Endothelial cell of umbilical vein (primary cell): ENCODE measurements around the gene MORC3.
"Not testable (repeated sequence)": the region's sequence is repeated elsewhere in the genome, so short reads cannot be mapped to it uniquely, and the experiment has no call there.

Source experiments
- JUN ChIP-seq: IDR thresholded peaks from 2 replicates; pipeline ENCODE4 v1.6.1; 2011; ENCODE audit warnings: borderline replicate concordance, low read depth; ENCODE audit not compliant: insufficient read length, insufficient read depth
- TF ChIP-seq, protein P1 (sequence below), 2 donors: IDR thresholded peaks; 1 replicate in 1 of 2; 2 replicates in 1 of 2; pipeline ENCODE4 v1.5.1; 2011; ENCODE audit warnings: low read length in 2 of 2, mild to moderate bottlenecking in 2 of 2, moderate library complexity in 2 of 2, control low read depth in 1 of 2, inconsistent platforms in 1 of 2, low read depth in 1 of 2; ENCODE audit not compliant: insufficient read depth in 1 of 2; ENCODE audit errors: extremely low read depth in 1 of 2

DNA sequence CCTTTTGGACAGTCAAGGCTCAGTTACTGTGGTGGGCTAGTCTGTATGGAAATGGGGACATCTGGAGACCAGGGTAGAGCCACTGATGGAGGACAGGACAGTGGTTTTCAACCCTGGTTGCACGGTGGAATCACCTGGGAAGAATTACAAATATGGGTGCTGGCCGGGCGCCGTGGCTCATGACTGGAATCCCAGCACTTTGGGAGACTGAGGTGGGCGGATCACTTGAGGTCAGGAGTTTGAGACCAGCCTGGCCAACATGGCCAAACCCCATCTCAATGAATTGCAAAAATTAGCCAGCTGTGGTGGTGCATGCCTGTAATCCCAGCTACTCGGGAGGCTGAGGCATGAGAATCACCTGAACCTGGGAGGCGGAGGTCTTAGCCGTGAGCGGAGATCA lies 79.7 kb downstream of the MORC3 start:
- TF ChIP-seq, protein P1, sequence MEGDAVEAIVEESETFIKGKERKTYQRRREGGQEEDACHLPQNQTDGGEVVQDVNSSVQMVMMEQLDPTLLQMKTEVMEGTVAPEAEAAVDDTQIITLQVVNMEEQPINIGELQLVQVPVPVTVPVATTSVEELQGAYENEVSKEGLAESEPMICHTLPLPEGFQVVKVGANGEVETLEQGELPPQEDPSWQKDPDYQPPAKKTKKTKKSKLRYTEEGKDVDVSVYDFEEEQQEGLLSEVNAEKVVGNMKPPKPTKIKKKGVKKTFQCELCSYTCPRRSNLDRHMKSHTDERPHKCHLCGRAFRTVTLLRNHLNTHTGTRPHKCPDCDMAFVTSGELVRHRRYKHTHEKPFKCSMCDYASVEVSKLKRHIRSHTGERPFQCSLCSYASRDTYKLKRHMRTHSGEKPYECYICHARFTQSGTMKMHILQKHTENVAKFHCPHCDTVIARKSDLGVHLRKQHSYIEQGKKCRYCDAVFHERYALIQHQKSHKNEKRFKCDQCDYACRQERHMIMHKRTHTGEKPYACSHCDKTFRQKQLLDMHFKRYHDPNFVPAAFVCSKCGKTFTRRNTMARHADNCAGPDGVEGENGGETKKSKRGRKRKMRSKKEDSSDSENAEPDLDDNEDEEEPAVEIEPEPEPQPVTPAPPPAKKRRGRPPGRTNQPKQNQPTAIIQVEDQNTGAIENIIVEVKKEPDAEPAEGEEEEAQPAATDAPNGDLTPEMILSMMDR (IDR thresholded peaks at IDR 0.05; ENCODE audit: extremely low read depth in 1 of 2, insufficient read depth in 1 of 2, low read depth in 1 of 2, low read length in 2 of 2) = not testable (repeated sequence)
- TF ChIP-seq JUN = not testable (repeated sequence)
